Activated naive CD4-positive, alpha-beta T cell treated with anti-CD3 and anti-CD28 coated beads, Interleukin-2, amount 10 ng/mL, durations not matched to agents 7 days and 5 days (primary cell): ENCODE measurements around the gene SMAD7.
A peak's percentile ranks its signal among the peaks of the same experiment; 100 is the strongest.

ENCODE experiments used
- CTCF ChIA-PET: fragments of 350-600 bp; sonication (Branson Sonifier 250); formaldehyde crosslinking; loops from one replicate; lab custom pipeline; 2021; ENCODE audit warnings: antibody characterized with exemption; lab: Charles Lee
- DNase-seq: peaks from one replicate; pipeline ENCODE4 v3.0.0-alpha.2; 2020
- H3K27ac Mint-ChIP-seq: one replicate; pipeline ENCODE4 v1.8.0; 2021; ENCODE audit warnings: mild to moderate bottlenecking, moderate library complexity, mixed read lengths
- H3K27me3 Mint-ChIP-seq: one replicate; pipeline ENCODE4 v1.8.0; 2021; ENCODE audit warnings: mild to moderate bottlenecking, mixed read lengths
- H3K36me3 Mint-ChIP-seq: one replicate; pipeline ENCODE4 v1.8.0; 2021; ENCODE audit warnings: mixed read lengths
- H3K4me1 Mint-ChIP-seq: one replicate; pipeline ENCODE4 v1.8.0; 2021; ENCODE audit warnings: mixed read lengths
- H3K4me3 Mint-ChIP-seq: one replicate; pipeline ENCODE4 v1.8.0; 2021; ENCODE audit warnings: mild to moderate bottlenecking, moderate library complexity, mixed read lengths
- H3K9me3 Mint-ChIP-seq: one replicate; pipeline ENCODE4 v1.8.0; 2021; ENCODE audit warnings: mixed read lengths

The SMAD7 gene

GRCh38 chr18:48941672-48942071, 9.1 kb downstream of the SMAD7 start:
- Mint-ChIP-seq H3K27me3 (no peaks in the 10 kb centered on the region), H3K27ac (peak overlapping the region; percentile 95), H3K9me3 (no peaks in the 10 kb centered on the region), H3K36me3 (peaks cover 90% of the 10 kb centered on the region), H3K4me3 (peak overlapping the region; percentile 70), H3K4me1 (peaks cover 98% of the 10 kb centered on the region)
- CTCF ChIA-PET = interaction anchor here (1.4 to 1.8 kb wide), 2 partner anchors 11 to 164 kb away, joined by 4 to 5 read pairs; no protein-coding TSS in a partner anchor
- peak; percentile 19 for DNase-seq

- Mint-ChIP-seq H3K36me3 (peaks cover 89% of the 10 kb centered on the region), H3K27me3 (no peaks in the 10 kb centered on the region), H3K9me3 (no peaks in the 10 kb centered on the region), H3K4me1 (peaks cover 98% of the 10 kb centered on the region), H3K27ac (peak overlapping the region; percentile 95), H3K4me3 (peak overlapping the region; percentile 70)
- DNase-seq = peak; percentile 92
- CTCF ChIA-PET = interaction anchor here (1.4 to 1.8 kb wide), 2 partner anchors 11 to 163 kb away, joined by 4 to 5 read pairs; no protein-coding TSS in a partner anchor
Measured at GRCh38 chr18:48940854-48941611, 9.7 kb downstream of the SMAD7 start.

GRCh38 chr18:48939205-48940097, 11.3 kb downstream of the SMAD7 start:
- no peak for DNase-seq
- H3K27me3 Mint-ChIP-seq = no peaks in the 10 kb centered on the region
- peaks cover 98% of the 10 kb centered on the region for H3K4me1 Mint-ChIP-seq
- CTCF ChIA-PET = no interaction called here
- H3K9me3 Mint-ChIP-seq = no peaks in the 10 kb centered on the region
- H3K4me3 Mint-ChIP-seq = peak overlapping the region; percentile 70
- peak overlapping the region; percentile 95 for H3K27ac Mint-ChIP-seq
- H3K36me3 Mint-ChIP-seq = peaks cover 86% of the 10 kb centered on the region

- peaks cover 98% of the 10 kb centered on the region for H3K4me1 Mint-ChIP-seq
- CTCF ChIA-PET = no interaction called here
- H3K27ac Mint-ChIP-seq = no peak overlapping the region
- no peaks in the 10 kb centered on the region for H3K9me3 Mint-ChIP-seq
- peaks cover 79% of the 10 kb centered on the region for H3K36me3 Mint-ChIP-seq
- no peaks in the 10 kb centered on the region for H3K27me3 Mint-ChIP-seq
- DNase-seq = no peak
- no peak overlapping the region for H3K4me3 Mint-ChIP-seq
Measured at GRCh38 chr18:48938827-48939204, 11.9 kb downstream of the SMAD7 start.

- Mint-ChIP-seq H3K4me1 (peaks cover 98% of the 10 kb centered on the region), H3K27me3 (no peaks in the 10 kb centered on the region), H3K36me3 (peaks cover 76% of the 10 kb centered on the region), H3K4me3 (no peak overlapping the region), H3K9me3 (no peaks in the 10 kb centered on the region), H3K27ac (no peak overlapping the region)
- CTCF ChIA-PET = interaction anchor here (1.1 kb wide), 1 partner anchor 161 kb away, joined by 4 read pairs; no protein-coding TSS in a partner anchor
- DNase-seq = no peak
Measured at GRCh38 chr18:48937869-48938750, 12.7 kb downstream of the SMAD7 start.

- peak overlapping the region; percentile 65 for H3K4me3 Mint-ChIP-seq
- H3K4me1 Mint-ChIP-seq = peaks cover 98% of the 10 kb centered on the region
- peaks cover 71% of the 10 kb centered on the region for H3K36me3 Mint-ChIP-seq
- H3K9me3 Mint-ChIP-seq = no peaks in the 10 kb centered on the region
- peak overlapping the region; percentile 83 for H3K27ac Mint-ChIP-seq
- H3K27me3 Mint-ChIP-seq = no peaks in the 10 kb centered on the region
- DNase-seq = no peak
- CTCF ChIA-PET = no interaction called here
Measured at GRCh38 chr18:48935433-48935774, 15.4 kb downstream of the SMAD7 start.

GRCh38 chr18:48934723-48935432, 15.9 kb downstream of the SMAD7 start:
- H3K27ac Mint-ChIP-seq = peak overlapping the region; percentile 83
- no peaks in the 10 kb centered on the region for H3K27me3 Mint-ChIP-seq
- CTCF ChIA-PET = no interaction called here

GRCh38 chr18:48934415-48934722, 16.4 kb downstream of the SMAD7 start:
- Mint-ChIP-seq H3K27me3 (no peaks in the 10 kb centered on the region), H3K4me3 (peak overlapping the region; percentile 65), H3K36me3 (peaks cover 62% of the 10 kb centered on the region), H3K9me3 (no peaks in the 10 kb centered on the region), H3K27ac (peak overlapping the region; percentile 83), H3K4me1 (peaks cover 98% of the 10 kb centered on the region)
- CTCF ChIA-PET = no interaction called here
- DNase-seq = no peak

More at GRCh38 chr18:48934723-48935432, 15.9 kb downstream of the SMAD7 start:
- peaks cover 67% of the 10 kb centered on the region for H3K36me3 Mint-ChIP-seq
- peak overlapping the region; percentile 65 for H3K4me3 Mint-ChIP-seq
- H3K4me1 Mint-ChIP-seq = peaks cover 98% of the 10 kb centered on the region
- no peaks in the 10 kb centered on the region for H3K9me3 Mint-ChIP-seq
- DNase-seq = no peak

- H3K36me3 Mint-ChIP-seq = peaks cover 59% of the 10 kb centered on the region
- peak overlapping the region; percentile 65 for H3K4me3 Mint-ChIP-seq
- CTCF ChIA-PET = interaction anchor here (0.6 to 1.0 kb wide), 2 partner anchors 12 to 49 kb away, joined by 3 to 4 read pairs; no protein-coding TSS in a partner anchor
- H3K9me3 Mint-ChIP-seq = no peaks in the 10 kb centered on the region
- peaks cover 99% of the 10 kb centered on the region for H3K4me1 Mint-ChIP-seq
- no peak for DNase-seq
- no peaks in the 10 kb centered on the region for H3K27me3 Mint-ChIP-seq
- peak overlapping the region; percentile 83 for H3K27ac Mint-ChIP-seq
Measured at GRCh38 chr18:48933578-48934414, 17.0 kb downstream of the SMAD7 start.

- DNase-seq = no peak
- Mint-ChIP-seq H3K27me3 (no peaks in the 10 kb centered on the region), H3K36me3 (peaks cover 53% of the 10 kb centered on the region), H3K4me3 (no peak overlapping the region), H3K27ac (peak overlapping the region; percentile 79), H3K9me3 (no peaks in the 10 kb centered on the region), H3K4me1 (peaks cover 99% of the 10 kb centered on the region)
- CTCF ChIA-PET = interaction anchor here (0.6 to 1.0 kb wide), 2 partner anchors 13 to 50 kb away, joined by 3 to 4 read pairs; no protein-coding TSS in a partner anchor
Measured at GRCh38 chr18:48932822-48933510, 17.8 kb downstream of the SMAD7 start.

- H3K36me3 Mint-ChIP-seq = peaks cover 48% of the 10 kb centered on the region
- CTCF ChIA-PET = interaction anchor here (0.9 to 1.0 kb wide), 2 partner anchors 13 to 21 kb away, joined by 3 read pairs; no protein-coding TSS in a partner anchor
Measured at GRCh38 chr18:48932462-48932818, 18.3 kb downstream of the SMAD7 start.

More at GRCh38 chr18:48932462-48932818, 18.3 kb downstream of the SMAD7 start:
- no peaks in the 10 kb centered on the region for H3K27me3 Mint-ChIP-seq
- H3K4me1 Mint-ChIP-seq = peaks cover 99% of the 10 kb centered on the region
- peak overlapping the region; percentile 45 for H3K4me3 Mint-ChIP-seq
- no peaks in the 10 kb centered on the region for H3K9me3 Mint-ChIP-seq
- DNase-seq = no peak
- peak overlapping the region; percentile 79 for H3K27ac Mint-ChIP-seq
